Kidney (tissue), 14 donors: Measurements from ENCODE around the gene NDST1. TPM values are rescaled to one million over a fixed set of nuclear protein-coding genes. Genes with fewer than 3 reads are reported as not detected.
A peak's percentile ranks its signal among the peaks of the same experiment; 100 is the strongest.

Experiments used
- DNase-seq, 5 donors: peaks; one replicate each; pipeline ENCODE4 v3.0.0-alpha.2; 2013 to 2020
- FAIRE-seq: peaks from 2 replicates; lab custom pipeline; 2012; peaks lifted over from hg19 to GRCh38; lab: Jason Lieb, UNC
- H3K27ac ChIP-seq, 2 donors: one replicate each; pipeline ENCODE4 v1.7.0; 2013; ENCODE audit warnings: low read depth in 2 of 2, low read length in 2 of 2, inconsistent platforms in 1 of 2
- H3K27me3 ChIP-seq: one replicate; pipeline ENCODE4 v1.7.1; 2013; ENCODE audit warnings: low read length, inconsistent platforms; ENCODE audit not compliant: control insufficient read depth, insufficient read depth
- H3K36me3 ChIP-seq, 3 donors: one replicate each; pipeline versions ENCODE4 v1.7.0 to v1.7.1; 2013; ENCODE audit warnings: low read length in 3 of 3, control low read depth in 1 of 3, inconsistent platforms in 1 of 3; ENCODE audit not compliant: insufficient read depth in 3 of 3, control insufficient read depth in 2 of 3
- H3K4me1 ChIP-seq, 3 donors: one replicate each; pipeline versions ENCODE4 v1.7.0 to v1.7.1; 2013; ENCODE audit warnings: low read length in 3 of 3, inconsistent platforms in 1 of 3, low read depth in 1 of 3; ENCODE audit not compliant: control insufficient read depth in 2 of 3, insufficient read depth in 2 of 3
- H3K4me3 ChIP-seq, 3 donors: one replicate each; pipeline versions ENCODE4 v1.7.0 to v1.8.1; 2013; ENCODE audit warnings: low read length in 3 of 3, control low read depth in 1 of 3, inconsistent platforms in 1 of 3
- H3K9ac ChIP-seq, 3 donors: one replicate each; pipeline versions ENCODE4 v1.7.0 to v1.7.1; 2013; ENCODE audit warnings: low read length in 3 of 3, control low read depth in 1 of 3, inconsistent platforms in 1 of 3
- H3K9me3 ChIP-seq, 3 donors: one replicate each; pipeline versions ENCODE4 v1.7.0 to v1.7.1; 2013; ENCODE audit warnings: low read length in 3 of 3, control low read depth in 1 of 3, inconsistent platforms in 1 of 3; ENCODE audit not compliant: control insufficient read depth in 2 of 3, insufficient read depth in 1 of 3
- intact Hi-C: fragments of 100-400 bp; cut with DNase I; formaldehyde crosslinking; loops from one replicate; pipeline ENCODE4 v1.11.1; 2022
- polyA plus RNA-seq: library from polyadenylated mRNA; stranded (reverse); fragments of 350-450 nt; fragmentation: Illumina TruSeq; extraction: RNeasy Lipid Tissue Mini Kit (QIAGEN cat#74804); gene quantifications from one replicate; pipeline ENCODE4 v1.2.3, GENCODE V29; 2014; ENCODE audit warnings: low read depth, low replicate concordance; ENCODE audit not compliant: insufficient read depth
- total RNA-seq: library from RNA; stranded (reverse); fragmentation: NEBNext Ultra II Directional; extraction: Animal tissue kit (Norgen Biotek cat#: 25700); gene quantifications from one replicate; pipeline ENCODE4 v1.2.1, GENCODE V29; 2021
- TF ChIP-seq, protein P1 (sequence below): IDR thresholded peaks from 3 replicates; pipeline ENCODE4 v1.5.1; 2012; ENCODE audit warnings: mild to moderate bottlenecking, moderate library complexity, borderline replicate concordance; ENCODE audit not compliant: insufficient read depth; ENCODE audit errors: extremely low read depth
- donor health status: control.
- donor health status: control.
- donor health status: control.
- donor health status: control.
- donor health status: control.
- donor health status: DM: yes; HTN: yes; CAD: no.
- donor health status: Normal renal cell carcinoma (clear cell type).

Gene NDST1
- total and polyA plus RNA-seq, 2 donors from 2014 or later = 11.7 to 60.7 TPM

DNA sequence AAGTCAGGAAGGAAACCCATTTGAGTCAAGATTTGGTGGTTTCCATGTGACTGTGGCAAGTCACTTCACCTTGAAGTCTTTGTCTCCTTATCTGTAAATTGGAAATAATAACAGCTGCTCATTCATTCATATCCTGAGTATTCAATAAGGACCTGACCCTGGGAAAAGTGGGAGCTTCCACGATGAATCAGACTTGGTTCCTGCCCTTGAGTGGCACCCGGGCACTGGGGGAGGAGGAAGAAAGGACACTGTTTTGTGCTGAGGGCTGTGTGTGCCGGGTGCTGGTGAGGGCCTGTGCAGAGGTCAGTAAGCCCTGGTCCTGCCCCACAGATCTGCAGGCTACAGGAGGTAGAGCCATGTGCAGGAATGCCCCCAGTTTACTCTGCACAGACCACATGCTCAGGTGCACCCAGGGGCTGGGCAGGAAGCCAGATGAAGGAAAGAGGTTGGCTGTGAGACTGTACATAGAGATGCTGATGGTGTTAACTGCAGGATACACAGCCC lies 6.8 kb downstream of the NDST1 start:
- H3K9ac ChIP-seq = no peak overlapping the region
- TF ChIP-seq, protein P1, sequence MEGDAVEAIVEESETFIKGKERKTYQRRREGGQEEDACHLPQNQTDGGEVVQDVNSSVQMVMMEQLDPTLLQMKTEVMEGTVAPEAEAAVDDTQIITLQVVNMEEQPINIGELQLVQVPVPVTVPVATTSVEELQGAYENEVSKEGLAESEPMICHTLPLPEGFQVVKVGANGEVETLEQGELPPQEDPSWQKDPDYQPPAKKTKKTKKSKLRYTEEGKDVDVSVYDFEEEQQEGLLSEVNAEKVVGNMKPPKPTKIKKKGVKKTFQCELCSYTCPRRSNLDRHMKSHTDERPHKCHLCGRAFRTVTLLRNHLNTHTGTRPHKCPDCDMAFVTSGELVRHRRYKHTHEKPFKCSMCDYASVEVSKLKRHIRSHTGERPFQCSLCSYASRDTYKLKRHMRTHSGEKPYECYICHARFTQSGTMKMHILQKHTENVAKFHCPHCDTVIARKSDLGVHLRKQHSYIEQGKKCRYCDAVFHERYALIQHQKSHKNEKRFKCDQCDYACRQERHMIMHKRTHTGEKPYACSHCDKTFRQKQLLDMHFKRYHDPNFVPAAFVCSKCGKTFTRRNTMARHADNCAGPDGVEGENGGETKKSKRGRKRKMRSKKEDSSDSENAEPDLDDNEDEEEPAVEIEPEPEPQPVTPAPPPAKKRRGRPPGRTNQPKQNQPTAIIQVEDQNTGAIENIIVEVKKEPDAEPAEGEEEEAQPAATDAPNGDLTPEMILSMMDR = no peak
- no peaks in the 10 kb centered on the region for H3K36me3 ChIP-seq
- no peaks in the 10 kb centered on the region for H3K27me3 ChIP-seq
- intact Hi-C loops = no loop called here
- H3K9me3 ChIP-seq = no peaks in the 10 kb centered on the region
- no peak overlapping the region for H3K4me3 ChIP-seq
- no peak for DNase-seq
- peaks cover 0 to 49% (median 45%) of the 10 kb centered on the region in 3 donors for H3K4me1 ChIP-seq
- FAIRE-seq = no peak
- H3K27ac ChIP-seq = no peak overlapping the region

DNA sequence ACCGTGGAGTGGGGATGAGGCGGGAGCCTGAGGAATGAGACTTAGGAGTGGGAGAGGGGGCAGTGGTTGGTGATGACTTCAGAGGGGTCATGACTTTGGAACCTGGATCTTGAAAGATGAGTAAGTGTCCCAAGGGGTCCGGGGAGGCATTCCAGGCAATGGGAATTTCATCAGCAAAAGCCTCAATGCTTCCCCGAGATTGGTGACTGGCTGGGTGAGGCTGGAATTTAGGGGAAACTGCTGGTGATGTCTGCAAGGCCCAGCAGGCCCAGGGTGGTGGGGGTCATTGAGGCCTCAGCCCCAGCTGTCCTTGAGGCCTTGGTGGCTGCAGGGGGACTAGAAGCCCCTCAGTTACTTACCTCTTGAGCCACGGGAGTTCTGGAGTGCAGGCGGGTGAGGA lies 7.5 kb downstream of the NDST1 start:
- intact Hi-C loops = no loop called here
- FAIRE-seq = no peak

DNA sequence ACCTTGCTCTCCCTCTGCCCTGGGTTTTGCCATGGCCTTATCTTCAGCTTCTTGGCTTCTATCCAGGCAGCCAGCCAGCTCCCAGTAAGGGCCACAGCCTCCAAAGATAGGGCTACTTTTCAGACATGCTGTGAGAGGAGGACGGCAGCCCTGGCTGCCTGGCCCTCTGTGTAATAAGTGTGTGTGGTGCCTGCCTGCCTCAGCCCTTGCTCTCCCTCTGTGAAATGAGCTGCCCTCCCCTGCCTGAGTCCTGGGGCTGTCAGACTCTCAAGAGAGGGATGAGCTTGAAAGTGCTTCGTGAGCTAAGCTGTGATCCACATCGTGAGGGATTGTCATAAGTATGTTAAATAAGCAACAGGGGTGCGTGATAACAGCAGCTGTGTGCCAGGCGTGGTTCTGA lies 8.1 kb downstream of the NDST1 start:
- FAIRE-seq (no peak), DNase-seq (no peak)
- peaks cover 0 to 38% (median 36%) of the 10 kb centered on the region in 3 donors for H3K4me1 ChIP-seq
- H3K27me3 ChIP-seq = no peaks in the 10 kb centered on the region
- no peak overlapping the region for H3K4me3 ChIP-seq
- no peak overlapping the region for H3K27ac ChIP-seq
- intact Hi-C loops = no loop called here
- TF ChIP-seq, protein P1 = no peak
- peaks cover 0 to 2% (median 0%) of the 10 kb centered on the region in 3 donors for H3K36me3 ChIP-seq
- peak overlapping the region in 1 of 3 donors; percentile 0 for H3K9ac ChIP-seq
- H3K9me3 ChIP-seq = no peaks in the 10 kb centered on the region

More for the DNA sequence above, 7.5 kb downstream of the NDST1 start:
- TF ChIP-seq, protein P1 = no peak
- DNase-seq = no peak
- Histone ChIP-seq H3K4me3 (no peak overlapping the region), H3K27me3 (no peaks in the 10 kb centered on the region), H3K9ac (no peak overlapping the region), H3K9me3 (no peaks in the 10 kb centered on the region), H3K4me1 (peaks cover 0 to 44% (median 41%) of the 10 kb centered on the region in 3 donors), H3K36me3 (peaks cover 0 to 2% (median 0%) of the 10 kb centered on the region in 3 donors), H3K27ac (peak overlapping the region in 1 of 2 donors; percentile 50)
